ENCODE measurements around the gene RIPK1. TPM values are rescaled to one million over a fixed set of nuclear protein-coding genes. Genes with fewer than 3 reads are reported as not detected.

RIPK1 gene
- total RNA-seq, 1 experiment from 2014 or later, result 14.5 TPM

- no TSS peak for BruUV-seq (replicated peaks)
- TF ChIP-seq EZH2phosphoT487 (IDR thresholded peaks at IDR 0.05; ENCODE audit: borderline replicate concordance, low read length), result no peak
- TF ChIP-seq, protein P1, sequence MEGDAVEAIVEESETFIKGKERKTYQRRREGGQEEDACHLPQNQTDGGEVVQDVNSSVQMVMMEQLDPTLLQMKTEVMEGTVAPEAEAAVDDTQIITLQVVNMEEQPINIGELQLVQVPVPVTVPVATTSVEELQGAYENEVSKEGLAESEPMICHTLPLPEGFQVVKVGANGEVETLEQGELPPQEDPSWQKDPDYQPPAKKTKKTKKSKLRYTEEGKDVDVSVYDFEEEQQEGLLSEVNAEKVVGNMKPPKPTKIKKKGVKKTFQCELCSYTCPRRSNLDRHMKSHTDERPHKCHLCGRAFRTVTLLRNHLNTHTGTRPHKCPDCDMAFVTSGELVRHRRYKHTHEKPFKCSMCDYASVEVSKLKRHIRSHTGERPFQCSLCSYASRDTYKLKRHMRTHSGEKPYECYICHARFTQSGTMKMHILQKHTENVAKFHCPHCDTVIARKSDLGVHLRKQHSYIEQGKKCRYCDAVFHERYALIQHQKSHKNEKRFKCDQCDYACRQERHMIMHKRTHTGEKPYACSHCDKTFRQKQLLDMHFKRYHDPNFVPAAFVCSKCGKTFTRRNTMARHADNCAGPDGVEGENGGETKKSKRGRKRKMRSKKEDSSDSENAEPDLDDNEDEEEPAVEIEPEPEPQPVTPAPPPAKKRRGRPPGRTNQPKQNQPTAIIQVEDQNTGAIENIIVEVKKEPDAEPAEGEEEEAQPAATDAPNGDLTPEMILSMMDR (conservative IDR thresholded peaks at IDR 0.05; ENCODE audit: low read depth, low read length), result peak; percentile 54
- no peak for TF ChIP-seq EZH2 (IDR thresholded peaks at IDR 0.05; ENCODE audit: low read length, unreplicated experiment)
- H3K4me1 ChIP-seq (ENCODE audit: insufficient read depth, low read length), result peaks cover 12% of the 10 kb centered on the region
- intact Hi-C loops (cut with micrococcal nuclease), result loop anchor here (1.0 kb wide), 1 partner anchor 94 kb away; no protein-coding TSS in a partner anchor
- no peaks in the 10 kb centered on the region for H3F3A ChIP-seq (ENCODE audit: low read length, unreplicated experiment)
- H3K9me2 ChIP-seq (replicated peaks; ENCODE audit: low read length), result no peaks in the 10 kb centered on the region
- peak within 1 kb of the TSS; percentile 97 for H3K4me2 ChIP-seq (ENCODE audit: low read length)
- no peaks in the 10 kb centered on the region for H3K27me3 ChIP-seq (ENCODE audit: low read length)
- ATAC-seq (peak; percentile 63), DNase-seq (peak; percentile 81)
- peak within 1 kb of the TSS; percentile 86 for H2AFZ ChIP-seq (ENCODE audit: low read length)
- peaks cover 8% of the 10 kb centered on the region; the same call in 1 of the 2 replicates for H3K36me3 ChIP-seq (ENCODE audit: low read depth, low read length)
- H3K27ac ChIP-seq (ENCODE audit: low read length), result 0 out of 2 replicates have a peak within 1 kb of the TSS, but pooled peaks have one; percentile 8
- no peaks in the 10 kb centered on the region for H3K9me3 ChIP-seq (ENCODE audit: low read length)
- H4K20me1 ChIP-seq (ENCODE audit: low read length), result no peaks in the 10 kb centered on the region
- POLR2A ChIA-PET (ENCODE audit: unreplicated experiment), result interaction anchor here (0.6 to 0.9 kb wide), 4 partner anchors 19 to 1156 kb away, joined by 3 to 7 read pairs (median 4); no protein-coding TSS in a partner anchor
- H3K79me2 ChIP-seq (ENCODE audit: low read length), result peaks cover 4% of the 10 kb centered on the region; the same call in 1 of the 2 replicates
- H3K4me3 ChIP-seq (ENCODE audit: low read length), result peak within 1 kb of the TSS; percentile 92
- peak within 1 kb of the TSS; percentile 83 for H3K9ac ChIP-seq (ENCODE audit: low read length)
- CTCF ChIA-PET, result interaction anchor here (0.5 to 1.4 kb wide), 7 partner anchors 9 to 185 kb away, joined by 3 to 14 read pairs (median 4); no protein-coding TSS in a partner anchor
Measured at GRCh38 chr6:3157131-3157933, 89.0 kb downstream of the RIPK1 start, which contains the start of gene TUBB2A. Gene TUBB2A (minus strand): TSS chr6:3157544. CDS start chr6:3157463, 81 bp downstream.

- H4K20me1 ChIP-seq (ENCODE audit: low read length), result no peaks in the 10 kb centered on the region
- TF ChIP-seq EZH2phosphoT487 (IDR thresholded peaks at IDR 0.05; ENCODE audit: borderline replicate concordance, low read length) (no peak), EZH2 (IDR thresholded peaks at IDR 0.05; ENCODE audit: low read length, unreplicated experiment) (no peak)
- TF ChIP-seq, protein P1 (conservative IDR thresholded peaks at IDR 0.05; ENCODE audit: low read depth, low read length), result no peak
- H3K27me3 ChIP-seq (ENCODE audit: low read length), result no peaks in the 10 kb centered on the region
- H3K9me3 ChIP-seq (ENCODE audit: low read length), result no peaks in the 10 kb centered on the region
- H3K9ac ChIP-seq (ENCODE audit: low read length), result no peak overlapping the region
- CTCF ChIA-PET, result interaction anchor here (0.6 kb wide), 1 partner anchor 18 kb away, joined by 3 read pairs; no protein-coding TSS in a partner anchor
- no peaks in the 10 kb centered on the region for H3F3A ChIP-seq (ENCODE audit: low read length, unreplicated experiment)
- H2AFZ ChIP-seq (ENCODE audit: low read length), result no peak overlapping the region
- no peak for ATAC-seq
- no TSS peak for BruUV-seq (replicated peaks)
- peaks cover 18% of the 10 kb centered on the region for H3K4me1 ChIP-seq (ENCODE audit: insufficient read depth, low read length)
- intact Hi-C loops (cut with micrococcal nuclease), result no loop called here
- POLR2A ChIA-PET (ENCODE audit: unreplicated experiment), result no interaction called here
- no peak overlapping the region for H3K27ac ChIP-seq (ENCODE audit: low read length)
- DNase-seq, result peak; percentile 49
- peak overlapping the region; percentile 61 for H3K4me2 ChIP-seq (ENCODE audit: low read length)
- peaks cover 4% of the 10 kb centered on the region; the same call in 1 of the 2 replicates for H3K79me2 ChIP-seq (ENCODE audit: low read length)
- no peak overlapping the region for H3K4me3 ChIP-seq (ENCODE audit: low read length)
- H3K9me2 ChIP-seq (replicated peaks; ENCODE audit: low read length), result no peaks in the 10 kb centered on the region
- peaks cover 3% of the 10 kb centered on the region; the same call in 1 of the 2 replicates for H3K36me3 ChIP-seq (ENCODE audit: low read depth, low read length)
Measured at GRCh38 chr6:3159805-3160781, 91.8 kb downstream of the RIPK1 start.

All from PC-3 (cell line).